ENCODE results near the gene MRPL45. TPM values are rescaled to one million over a fixed set of nuclear protein-coding genes. Genes with fewer than 3 reads are reported as not detected.
A peak's percentile ranks its signal among the peaks of the same experiment; 100 is the strongest.

The MRPL45 gene
- total and polyA plus RNA-seq, 4 donors = 16.3 to 36.0 (median 23.1) TPM

GRCh38 chr17:38315497-38315896, 18.5 kb downstream of the MRPL45 start:
- no peak overlapping the region for H3K9ac ChIP-seq (ENCODE audit: insufficient read depth in 1 of 2, low read length in 2 of 2)
- WGBS, 2 donors = 62 to 64% methylated on average over 3 of the region's 3 CpGs
- H3K27ac ChIP-seq (ENCODE audit: low read depth in 1 of 2, low read length in 1 of 2) = no peak overlapping the region
- ATAC-seq (ENCODE audit: insufficient read depth, low FRiP score) = no peak
- no peak overlapping the region for H3K4me3 ChIP-seq
- H3K9me3 ChIP-seq (ENCODE audit: control insufficient read depth in 4 of 4, insufficient read depth in 3 of 4, low read length in 3 of 4) = no peaks in the 10 kb centered on the region
- H3K27me3 ChIP-seq (ENCODE audit: control insufficient read depth in 3 of 3, insufficient read depth in 3 of 3, low read length in 2 of 3) = no peaks in the 10 kb centered on the region
- peaks cover 4 to 13% (median 9%) of the 10 kb centered on the region in 4 donors for H3K36me3 ChIP-seq (ENCODE audit: control insufficient read depth in 4 of 4, insufficient read depth in 4 of 4, low read length in 4 of 4)
- no peak for DNase-seq
- no peaks in the 10 kb centered on the region for H3K4me1 ChIP-seq (ENCODE audit: control insufficient read depth in 5 of 5, insufficient read depth in 5 of 5, low read length in 5 of 5)
- TF ChIP-seq CTCF (IDR thresholded peaks at IDR 0.05; ENCODE audit: control extremely low read depth, extremely low read depth) = no peak

GRCh38 chr17:38317081-38317480, 20.1 kb downstream of the MRPL45 start:
- peaks cover 0 to 6% (median 0%) of the 10 kb centered on the region in 5 donors for H3K4me1 ChIP-seq (ENCODE audit: control insufficient read depth in 5 of 5, insufficient read depth in 5 of 5, low read length in 5 of 5)
- H3K36me3 ChIP-seq (ENCODE audit: control insufficient read depth in 4 of 4, insufficient read depth in 4 of 4, low read length in 4 of 4) = peaks cover 4 to 14% (median 8%) of the 10 kb centered on the region in 4 donors
- DNase-seq = no peak
- ATAC-seq (ENCODE audit: insufficient read depth, low FRiP score) = no peak
- no peak overlapping the region for H3K27ac ChIP-seq (ENCODE audit: low read depth in 1 of 2, low read length in 1 of 2)
- H3K4me3 ChIP-seq = no peak overlapping the region
- no peaks in the 10 kb centered on the region for H3K27me3 ChIP-seq (ENCODE audit: control insufficient read depth in 3 of 3, insufficient read depth in 3 of 3, low read length in 2 of 3)
- TF ChIP-seq CTCF (IDR thresholded peaks at IDR 0.05; ENCODE audit: control extremely low read depth, extremely low read depth) = no peak
- H3K9me3 ChIP-seq (ENCODE audit: control insufficient read depth in 4 of 4, insufficient read depth in 3 of 4, low read length in 3 of 4) = no peaks in the 10 kb centered on the region
- H3K9ac ChIP-seq (ENCODE audit: insufficient read depth in 1 of 2, low read length in 2 of 2) = no peak overlapping the region
- WGBS, 2 donors = 87 to 90% methylated on average over 3 of the region's 3 CpGs

- Histone ChIP-seq H3K4me3 (no peak overlapping the region), H3K9ac (ENCODE audit: insufficient read depth in 1 of 2, low read length in 2 of 2) (no peak overlapping the region), H3K36me3 (ENCODE audit: control insufficient read depth in 4 of 4, insufficient read depth in 4 of 4, low read length in 4 of 4) (peaks cover 6 to 18% (median 13%) of the 10 kb centered on the region in 4 donors), H3K27ac (ENCODE audit: low read depth in 1 of 2, low read length in 1 of 2) (peak overlapping the region in 1 of 2 donors; percentile 50), H3K27me3 (ENCODE audit: control insufficient read depth in 3 of 3, insufficient read depth in 3 of 3, low read length in 2 of 3) (no peaks in the 10 kb centered on the region), H3K9me3 (ENCODE audit: control insufficient read depth in 4 of 4, insufficient read depth in 3 of 4, low read length in 3 of 4) (no peaks in the 10 kb centered on the region), H3K4me1 (ENCODE audit: control insufficient read depth in 5 of 5, insufficient read depth in 5 of 5, low read length in 5 of 5) (peaks cover 0 to 12% (median 0%) of the 10 kb centered on the region in 5 donors)
- no peak for TF ChIP-seq CTCF (IDR thresholded peaks at IDR 0.05; ENCODE audit: control extremely low read depth, extremely low read depth)
- peak; percentile 32 to 73 (median 35) for DNase-seq
- peak; percentile 57 for ATAC-seq (ENCODE audit: insufficient read depth, low FRiP score)
- 60 to 83% methylated on average over 10 of the region's 10 CpGs for WGBS, 2 donors
Observed at GRCh38 chr17:38320482-38320881, 23.5 kb downstream of the MRPL45 start.

Data from lung (tissue), 12 donors.